Endothelial cell of umbilical vein (primary cell): Measurements from ENCODE around the gene NFKB1. TPM values are rescaled to one million over a fixed set of nuclear protein-coding genes. Genes with fewer than 3 reads are reported as not detected.

Source experiments
- BruUV-seq: library from RNA; stranded (reverse); fragments of 400-500 nt; replicated peaks from 2 replicates; lab custom pipeline; 2021; lab: Mats Ljungman, UMichigan
- CTCF ChIA-PET: fragments of 300-600, 350-600 bp; sonication (Branson Sonifier 250); formaldehyde crosslinking; loops from one replicate; lab custom pipeline; 2021; ENCODE audit warnings: antibody characterized with exemption, inconsistent platforms; lab: Charles Lee
- POLR2A ChIA-PET: fragments of 300-600, 350-600 bp; sonication (Branson Sonifier 250); formaldehyde crosslinking; loops from one replicate; lab custom pipeline; 2021; ENCODE audit warnings: antibody characterized with exemption, inconsistent platforms; lab: Charles Lee
- DNase-seq: peaks from one replicate; pipeline ENCODE4 v3.0.0-alpha.2; 2011; ENCODE audit warnings: low read depth, low spot score
- FAIRE-seq: peaks from 2 replicates; lab custom pipeline; 2011; peaks lifted over from hg19 to GRCh38; lab: Jason Lieb, UNC
- H2AFZ ChIP-seq: 2 replicates; pipeline ENCODE4 v1.6.0; 2012; ENCODE audit warnings: low read depth, low read length, control low read depth, inconsistent platforms
- H3K27ac ChIP-seq: 2 replicates; pipeline ENCODE4 v1.5.1; 2011; ENCODE audit warnings: low read depth, mild to moderate bottlenecking, control low read depth, low read length, moderate library complexity; ENCODE audit not compliant: insufficient read depth
- H3K27me3 ChIP-seq, 2 experiments: 2 replicates each; pipeline versions ENCODE4 v1.6.0 to v1.6.1; 2011; ENCODE audit warnings: low read length in 2 of 2, mixed read lengths in 1 of 2; ENCODE audit not compliant: control insufficient read depth in 2 of 2, insufficient read depth in 2 of 2
- H3K36me3 ChIP-seq, 2 experiments: 2 replicates in 1 of 2; 3 replicates in 1 of 2; pipeline ENCODE4 v1.5.1; 2011; ENCODE audit warnings: low read length in 2 of 2, mild to moderate bottlenecking in 1 of 2, moderate library complexity in 1 of 2; ENCODE audit not compliant: control insufficient read depth in 2 of 2, insufficient read depth in 2 of 2; ENCODE audit errors: extremely low read depth in 1 of 2
- H3K4me1 ChIP-seq: 3 replicates; pipeline ENCODE4 v1.5.1; 2011; ENCODE audit warnings: mild to moderate bottlenecking, low read length; ENCODE audit not compliant: control insufficient read depth, insufficient read depth; ENCODE audit errors: extremely low read depth
- H3K4me2 ChIP-seq: 2 replicates; pipeline ENCODE4 v1.6.1; 2011; ENCODE audit warnings: low read length, control low read depth, mixed read lengths; ENCODE audit not compliant: insufficient read depth
- H3K4me3 ChIP-seq, 3 experiments: fragments of 200-600 bp in 1 of 3; sonication (generic), shearing (Covaris generic) in 1 of 3; replicated peaks in 1 of 3; 2 replicates each; pipeline ENCODE4 v1.5.1; 2011 to 2016; ENCODE audit warnings: control low read depth in 3 of 3, low read length in 3 of 3, mild to moderate bottlenecking in 2 of 3, inconsistent platforms in 1 of 3, low read depth in 1 of 3, moderate library complexity in 1 of 3; ENCODE audit not compliant: insufficient read depth in 1 of 3
- H3K79me2 ChIP-seq: 2 replicates; pipeline ENCODE4 v1.6.0; 2012; ENCODE audit warnings: low read length, inconsistent platforms; ENCODE audit not compliant: control insufficient read depth, insufficient read depth
- H3K9ac ChIP-seq: replicated peaks from 2 replicates; pipeline ENCODE3; 2011; ENCODE audit warnings: low read length, control low read depth; ENCODE audit not compliant: insufficient read depth; ENCODE audit errors: extremely low read depth
- H3K9me1 ChIP-seq: replicated peaks from 3 replicates; pipeline ENCODE4 v1.6.0; 2011; ENCODE audit warnings: mild to moderate bottlenecking, low read length; ENCODE audit not compliant: control insufficient read depth, insufficient read depth; ENCODE audit errors: extremely low read depth
- H3K9me3 ChIP-seq: replicated peaks from 2 replicates; pipeline ENCODE4 v1.5.1; 2012; ENCODE audit warnings: low read length, inconsistent platforms; ENCODE audit not compliant: control insufficient read depth, insufficient read depth
- H4K20me1 ChIP-seq: replicated peaks from 2 replicates; pipeline ENCODE3; 2011; ENCODE audit warnings: mild to moderate bottlenecking, low read length; ENCODE audit not compliant: control insufficient read depth, insufficient read depth; ENCODE audit errors: extremely low read depth
- CTCF ChIP-seq, 2 donors: IDR thresholded peaks; 1 replicate in 1 of 2; 2 replicates in 1 of 2; pipeline ENCODE4 v1.5.1; 2011; ENCODE audit warnings: low read length in 2 of 2, mild to moderate bottlenecking in 2 of 2, moderate library complexity in 2 of 2, control low read depth in 1 of 2, inconsistent platforms in 1 of 2, low read depth in 1 of 2; ENCODE audit not compliant: insufficient read depth in 1 of 2; ENCODE audit errors: extremely low read depth in 1 of 2
- EZH2 ChIP-seq: IDR thresholded peaks from 2 replicates; pipeline ENCODE4 v1.6.1; 2012; ENCODE audit warnings: borderline replicate concordance, low read depth, mild to moderate bottlenecking, moderate library complexity, low read length, inconsistent platforms; ENCODE audit not compliant: severe bottlenecking
- FOS ChIP-seq: IDR thresholded peaks from 2 replicates; pipeline ENCODE4 v1.6.1; 2011; ENCODE audit warnings: mild to moderate bottlenecking, low read length, moderate library complexity, borderline replicate concordance; ENCODE audit not compliant: insufficient read depth
- GATA2 ChIP-seq: IDR thresholded peaks from 2 replicates; pipeline ENCODE4 v1.7.0; 2011; ENCODE audit warnings: low read depth, mild to moderate bottlenecking, moderate library complexity, mixed read lengths, low read length; ENCODE audit not compliant: insufficient read length, insufficient read depth
- JUN ChIP-seq: IDR thresholded peaks from 2 replicates; pipeline ENCODE4 v1.6.1; 2011; ENCODE audit warnings: borderline replicate concordance, low read depth; ENCODE audit not compliant: insufficient read length, insufficient read depth
- MYC ChIP-seq: IDR thresholded peaks from one replicate; pipeline ENCODE4 v1.6.1; 2011; ENCODE audit warnings: mild to moderate bottlenecking, low read depth, low read length
- POLR2A ChIP-seq: IDR thresholded peaks from 2 replicates; pipeline ENCODE4 v1.6.1; 2012; ENCODE audit warnings: low read depth, mild to moderate bottlenecking, control low read depth, low read length
- POLR2AphosphoS5 ChIP-seq: IDR thresholded peaks from 2 replicates; pipeline ENCODE4 v1.6.1; 2012; ENCODE audit warnings: low read depth, mild to moderate bottlenecking, control low read depth, low read length, moderate library complexity; ENCODE audit not compliant: insufficient read depth
- dilution Hi-C: fragments of 300-500 bp; cut with MboI; formaldehyde crosslinking; loops from one replicate; pipeline ENCODE4 v1.15.0; 2019; ENCODE audit warnings: low sequenced_read_pairs; ENCODE audit not compliant: extremely low pct_ligation_motif_present
- intact Hi-C: fragments of 100-400 bp; cut with micrococcal nuclease; formaldehyde crosslinking; loops from one replicate; pipeline ENCODE4 v1.10.0; 2022
- polyA plus RNA-seq, 4 experiments: library from polyadenylated mRNA; depleted of rRNA in 3 of 4; stranded (reverse) in 3 of 4; unstranded in 1 of 4; fragments of >200 nt; gene quantifications; 2 replicates each; pipeline versions ENCODE4 v1.2.1 to v1.2.3, GENCODE V29; 2011 to 2012; ENCODE audit warnings: missing spikeins in 1 of 4
- total RNA-seq: library from RNA; stranded (reverse); gene quantifications from 2 replicates; pipeline ENCODE4 v1.2.3, GENCODE V29; 2021
- TF ChIP-seq, protein P1 (sequence below): IDR thresholded peaks from 2 replicates; pipeline ENCODE4 v1.6.1; 2011; ENCODE audit not compliant: insufficient read depth, insufficient read length

NFKB1 gene
- total and polyA plus RNA-seq, 2 donors (not counting 3 experiments of a cell fraction or from before 2014, with no cell fraction given), result 21.3 to 41.4 TPM

- POLR2A ChIA-PET, result no interaction called here
- intact Hi-C loops, result no loop called here
Measured at GRCh38 chr4:102565696-102566095, 64.5 kb downstream of the NFKB1 start.

More at GRCh38 chr4:102565696-102566095, 64.5 kb downstream of the NFKB1 start:
- FAIRE-seq (no peak), DNase-seq (no peak)
- TF ChIP-seq CTCF (IDR thresholded peaks at IDR 0.05; ENCODE audit: extremely low read depth in 1 of 2, insufficient read depth in 1 of 2, low read depth in 1 of 2, low read length in 2 of 2) (no peak), POLR2AphosphoS5 (no peak), FOS (no peak), GATA2 (no peak), JUN (no peak), POLR2A (no peak), EZH2 (no peak), MYC (no peak)
- TF ChIP-seq, protein P1, sequence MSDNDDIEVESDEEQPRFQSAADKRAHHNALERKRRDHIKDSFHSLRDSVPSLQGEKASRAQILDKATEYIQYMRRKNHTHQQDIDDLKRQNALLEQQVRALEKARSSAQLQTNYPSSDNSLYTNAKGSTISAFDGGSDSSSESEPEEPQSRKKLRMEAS, result no peak
- no TSS peak for BruUV-seq
- Histone ChIP-seq H3K4me2 (no peak overlapping the region), H3K4me3 (no peak overlapping the region), H4K20me1 (no peaks in the 10 kb centered on the region), H3K9me1 (no peaks in the 10 kb centered on the region), H3K27me3 (no peaks in the 10 kb centered on the region), H3K36me3 (peaks cover 2 to 4% of the 10 kb centered on the region in 2 experiments), H3K9me3 (no peaks in the 10 kb centered on the region), H3K4me1 (no peaks in the 10 kb centered on the region), H3K9ac (no peak overlapping the region), H3K79me2 (peaks cover 3% of the 10 kb centered on the region), H2AFZ (no peak overlapping the region), H3K27ac (no peak overlapping the region)
- CTCF ChIA-PET, result interaction anchor here (1.0 kb wide), 1 partner anchor 135 kb away, joined by 5 read pairs; no protein-coding TSS in a partner anchor
- dilution Hi-C loops, result no loop called here
